Ramos (cell line): ENCODE measurements around the gene ADGRG3.

Experiments
- in situ Hi-C: fragments of 300-500 bp; cut with MboI; formaldehyde crosslinking; loops from one replicate; pipeline ENCODE4 v1.14.3; 2022; ENCODE audit warnings: low sequenced_read_pairs; ENCODE audit not compliant: unreplicated experiment

The ADGRG3 gene

DNA sequence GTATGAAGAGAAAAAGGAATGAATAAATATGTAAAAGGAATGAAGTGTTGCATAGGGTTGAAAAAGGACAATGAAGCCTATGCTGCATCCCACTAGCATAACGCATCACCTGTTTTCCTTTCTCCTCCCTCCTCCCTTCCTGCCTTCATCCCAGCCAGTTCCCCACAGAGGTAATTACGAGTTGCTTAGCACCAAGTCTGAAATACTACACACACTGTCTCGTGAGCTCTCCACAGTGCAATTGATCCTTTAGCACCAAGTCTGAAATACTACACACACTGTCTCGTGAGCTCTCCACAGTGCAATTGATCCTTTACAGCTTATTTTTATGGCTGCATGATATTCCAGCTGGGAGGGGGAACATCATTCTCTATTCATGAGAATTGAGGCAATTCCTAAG lies 25.4 kb downstream of the ADGRG3 start:
- in situ Hi-C loops = no loop called here

DNA sequence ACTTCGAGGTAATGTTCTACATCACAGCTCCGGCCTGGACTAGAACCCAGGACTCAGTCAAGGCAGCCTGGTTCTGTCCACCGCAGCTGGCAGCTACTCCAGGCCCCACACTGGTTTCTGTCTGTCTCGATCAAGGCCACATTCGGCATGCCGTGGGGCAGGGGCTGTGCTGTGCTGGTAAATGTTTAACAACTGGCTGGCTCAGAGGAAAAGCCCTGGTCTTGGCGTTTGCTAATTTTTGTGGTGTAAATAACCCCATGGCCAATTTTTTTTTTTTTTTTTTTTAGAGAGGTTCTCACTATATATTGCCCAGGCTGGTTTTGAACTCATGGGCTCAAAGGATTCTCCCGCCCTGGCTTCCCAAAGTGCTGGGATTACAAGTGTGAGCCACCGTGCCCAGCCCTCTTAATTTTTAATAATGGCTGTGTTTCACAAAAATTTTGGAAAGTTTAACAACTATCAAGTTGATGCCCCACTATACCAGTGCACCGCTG lies 26.2 kb downstream of the ADGRG3 start:
- in situ Hi-C loops = no loop called here

DNA sequence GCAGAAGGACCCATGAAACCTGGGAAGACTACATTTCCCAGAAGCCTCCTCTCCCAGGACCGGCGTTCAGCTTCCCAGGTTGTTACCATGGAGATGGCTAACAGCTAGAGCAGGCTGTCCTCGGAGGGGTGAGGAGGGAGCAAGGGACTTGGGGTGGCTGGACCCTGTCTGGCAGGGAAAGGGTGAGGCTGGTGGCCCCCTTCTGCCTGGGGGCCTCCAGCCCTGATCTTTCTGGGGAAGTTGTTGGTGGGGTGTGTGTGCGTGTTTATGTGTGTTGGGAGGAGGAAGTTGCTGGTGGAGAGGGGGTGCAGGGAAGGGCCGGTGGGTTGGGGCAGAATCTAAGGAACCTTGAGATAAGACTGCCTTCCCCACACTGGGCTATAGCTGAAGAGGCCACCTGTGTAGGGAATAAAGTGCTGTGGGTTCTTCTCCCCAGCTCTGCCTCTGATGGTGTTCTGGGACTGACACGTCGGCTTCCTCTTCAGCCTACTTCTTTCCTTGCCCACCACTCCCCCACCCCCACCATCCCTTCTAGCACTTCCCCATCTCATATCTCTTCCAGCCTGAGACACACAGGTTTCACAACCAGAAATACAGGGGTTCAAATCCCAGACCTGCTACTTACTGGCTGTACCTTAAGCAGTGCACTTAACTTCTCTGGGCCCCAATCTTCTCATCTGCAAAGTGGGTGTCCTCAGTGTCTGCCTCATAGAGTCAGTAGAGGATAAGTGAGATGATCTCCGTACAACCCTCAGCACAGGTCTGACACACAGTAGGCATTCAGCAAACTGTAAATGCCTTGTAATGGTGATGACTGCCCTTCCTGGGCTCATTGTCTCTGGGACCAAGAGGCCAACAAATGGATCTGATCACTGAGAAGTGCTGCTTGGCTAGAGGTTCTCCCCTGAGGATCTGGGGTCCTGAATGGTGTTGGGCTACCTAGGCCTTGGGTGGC lies 26.9 kb downstream of the ADGRG3 start, which contains the start of gene DRC7:
Gene DRC7, plus strand, starts transcription at position 82 of the 955 bp plus-strand sequence. CDS start 3,144 bp downstream, outside the sequence.
- in situ Hi-C loops = no loop called here

DNA sequence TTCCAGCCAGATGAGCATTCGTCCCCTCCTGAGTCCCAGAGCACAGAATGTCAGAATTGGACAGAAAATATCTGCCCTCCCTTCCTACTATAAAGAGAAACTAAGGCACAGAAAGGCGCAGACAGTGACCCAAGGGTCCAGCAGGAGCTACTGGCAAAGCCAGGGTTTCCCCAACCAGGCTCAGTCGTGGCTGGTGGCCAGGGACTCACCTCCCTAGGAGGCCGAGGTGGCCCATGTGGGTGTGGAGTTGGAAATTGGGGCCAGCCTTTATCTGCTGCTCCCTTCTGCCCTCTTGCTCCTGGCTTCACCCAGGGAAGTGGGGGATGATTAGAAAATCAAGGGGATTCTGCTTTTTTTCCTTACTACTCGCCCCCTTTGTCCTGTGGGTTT lies 27.6 kb downstream of the ADGRG3 start:
- in situ Hi-C loops = no loop called here

DNA sequence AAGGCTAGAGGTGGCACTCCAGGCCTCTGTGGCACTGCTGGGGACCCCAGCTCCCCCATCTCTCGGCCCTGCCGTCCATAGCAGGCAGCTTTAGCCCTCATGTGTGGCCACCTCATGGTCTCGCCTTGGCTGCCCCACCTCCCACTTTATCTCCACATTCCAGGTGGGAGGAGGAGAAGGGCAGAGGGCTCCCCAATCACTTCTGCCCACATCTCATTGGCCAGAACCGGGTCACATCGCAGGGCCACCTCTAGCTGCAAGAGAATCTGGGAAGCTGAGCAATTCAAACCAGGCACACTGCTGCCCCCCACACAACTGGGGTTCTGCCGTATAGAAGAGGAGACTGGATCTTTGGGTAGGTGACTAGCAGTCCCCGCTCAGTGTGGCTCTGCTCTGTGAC lies 28.1 kb downstream of the ADGRG3 start:
- in situ Hi-C loops = no loop called here

DNA sequence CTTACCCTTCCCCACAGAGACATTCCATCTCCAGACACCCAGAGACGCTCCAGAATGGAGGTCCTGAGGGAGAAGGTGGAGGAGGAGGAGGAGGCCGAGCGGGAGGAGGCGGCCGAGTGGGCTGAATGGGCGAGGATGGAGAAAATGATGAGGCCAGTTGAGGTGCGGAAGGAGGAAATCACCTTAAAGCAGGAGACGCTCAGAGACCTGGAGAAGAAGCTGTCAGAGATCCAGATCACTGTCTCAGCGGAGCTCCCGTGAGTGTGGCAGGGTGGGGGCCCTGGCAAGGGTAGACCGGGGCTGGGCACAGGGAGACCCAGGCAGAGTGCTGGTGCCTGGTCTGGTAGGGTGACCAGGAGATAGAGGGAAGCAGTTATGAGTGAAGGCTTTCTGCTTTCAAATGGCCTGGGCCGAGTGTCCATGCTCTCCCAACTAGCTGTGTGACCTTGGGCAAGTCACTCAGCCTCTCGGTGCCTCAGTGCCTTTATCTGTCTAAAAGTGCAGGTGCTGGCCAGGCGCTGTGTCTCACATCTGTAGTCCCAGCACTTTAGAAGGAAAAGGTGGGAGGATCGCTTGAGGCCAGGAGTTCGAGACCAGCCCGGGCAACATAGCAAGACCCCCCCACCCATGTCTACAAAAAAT lies 29.9 kb downstream of the ADGRG3 start:
- in situ Hi-C loops = no loop called here

DNA sequence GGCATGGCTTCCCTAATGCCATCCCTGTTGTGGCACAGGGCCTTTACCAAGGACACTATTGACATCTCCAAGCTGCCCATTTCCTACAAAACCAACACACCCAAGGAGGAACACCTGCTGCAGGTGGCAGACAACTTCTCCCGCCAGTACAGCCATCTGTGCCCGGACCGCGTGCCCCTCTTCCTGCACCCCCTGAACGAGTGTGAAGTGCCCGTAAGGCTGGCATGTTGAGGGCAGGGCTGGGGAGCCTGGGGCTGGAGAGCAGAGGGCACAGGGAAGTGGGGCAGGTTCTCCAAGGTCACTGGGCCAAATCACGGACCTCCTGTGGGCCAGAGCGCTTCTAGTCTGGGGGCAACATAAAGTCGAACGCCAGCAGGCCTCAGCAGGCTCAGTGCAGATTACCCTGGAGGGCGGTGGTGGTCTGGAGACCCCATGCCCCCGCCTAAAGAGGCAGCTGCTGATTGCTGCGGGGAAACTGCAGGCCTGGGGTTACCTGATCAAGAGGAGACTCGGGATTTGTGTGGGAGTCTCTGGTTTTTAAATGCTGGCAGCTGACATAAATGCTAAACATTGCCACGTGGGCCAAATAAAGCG lies 30.8 kb downstream of the ADGRG3 start:
- in situ Hi-C loops = no loop called here

DNA sequence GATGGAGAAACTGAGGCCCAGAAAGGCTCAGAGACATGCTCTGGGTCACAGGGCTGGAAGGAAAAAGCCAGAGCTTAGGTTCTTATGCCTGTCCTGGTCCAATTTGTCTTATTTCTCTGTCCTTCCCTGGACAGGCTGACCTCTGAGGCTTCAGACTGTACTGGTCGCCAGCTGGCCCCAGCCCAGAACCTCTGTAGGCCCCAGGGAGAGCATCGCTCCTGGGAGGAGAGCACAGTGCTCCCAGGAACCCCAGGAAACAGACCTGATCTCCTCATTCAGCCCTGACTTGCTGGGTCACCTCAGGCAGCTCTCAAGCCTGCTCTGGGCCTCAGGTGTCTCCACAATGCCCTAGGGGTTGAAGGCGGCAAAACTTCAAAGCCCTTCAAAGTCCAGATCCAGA lies 31.4 kb downstream of the ADGRG3 start:
- in situ Hi-C loops = no loop called here

DNA sequence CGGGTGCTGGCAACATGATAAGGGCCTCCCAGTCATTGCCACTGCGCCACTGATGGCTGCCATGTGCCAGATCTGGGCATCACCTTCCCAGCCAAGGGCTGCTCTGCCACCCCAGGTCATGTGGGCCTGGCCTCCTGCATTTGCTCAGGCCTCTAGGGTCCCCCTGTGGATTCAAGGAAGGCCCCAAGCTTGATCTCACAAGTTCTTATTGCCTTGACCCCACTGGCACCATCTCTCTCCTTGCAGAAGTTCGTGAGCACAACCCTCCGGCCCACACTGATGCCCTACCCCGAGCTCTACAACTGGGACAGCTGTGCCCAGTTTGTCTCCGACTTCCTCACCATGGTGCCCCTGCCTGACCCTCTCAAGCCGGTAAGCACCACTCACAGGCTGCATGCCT lies 31.8 kb downstream of the ADGRG3 start:
- in situ Hi-C loops = no loop called here

DNA sequence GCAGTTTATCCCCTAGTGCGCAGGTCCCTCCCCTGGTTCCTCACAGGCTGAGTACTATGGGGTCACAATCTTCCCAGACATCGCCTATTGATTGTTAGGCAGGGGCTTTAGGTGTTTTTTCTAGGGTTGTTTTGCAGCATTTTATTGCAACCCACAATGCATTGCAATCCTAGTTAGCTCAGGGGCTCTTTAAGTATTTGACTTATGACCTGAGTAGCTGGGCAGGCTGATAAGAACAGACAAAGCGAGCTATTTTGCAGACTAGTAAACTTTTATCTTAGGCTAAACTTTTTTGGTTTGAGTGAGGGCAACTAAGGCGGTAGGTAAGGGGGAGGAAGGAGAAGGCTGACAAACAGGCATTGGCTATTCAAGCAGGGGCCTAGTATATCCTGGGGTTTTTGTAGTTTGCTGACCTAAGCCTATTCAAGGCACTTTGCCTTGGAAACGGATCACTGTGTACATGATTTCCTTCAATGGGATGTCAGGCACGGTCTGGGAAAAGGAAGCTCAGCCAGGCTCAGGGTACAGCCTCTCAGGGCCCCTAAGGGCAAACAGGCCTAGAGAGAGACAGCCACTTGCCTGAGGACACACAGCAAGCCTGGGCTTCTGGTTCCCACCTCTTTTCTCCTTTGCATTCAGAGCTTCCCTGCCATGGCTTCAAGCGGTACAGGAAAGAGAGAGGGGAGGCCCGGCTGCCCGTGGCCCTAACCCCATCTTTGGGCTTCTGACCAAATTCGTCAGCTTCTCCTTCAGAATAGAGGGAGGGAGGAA lies 32.9 kb downstream of the ADGRG3 start:
- in situ Hi-C loops = no loop called here

DNA sequence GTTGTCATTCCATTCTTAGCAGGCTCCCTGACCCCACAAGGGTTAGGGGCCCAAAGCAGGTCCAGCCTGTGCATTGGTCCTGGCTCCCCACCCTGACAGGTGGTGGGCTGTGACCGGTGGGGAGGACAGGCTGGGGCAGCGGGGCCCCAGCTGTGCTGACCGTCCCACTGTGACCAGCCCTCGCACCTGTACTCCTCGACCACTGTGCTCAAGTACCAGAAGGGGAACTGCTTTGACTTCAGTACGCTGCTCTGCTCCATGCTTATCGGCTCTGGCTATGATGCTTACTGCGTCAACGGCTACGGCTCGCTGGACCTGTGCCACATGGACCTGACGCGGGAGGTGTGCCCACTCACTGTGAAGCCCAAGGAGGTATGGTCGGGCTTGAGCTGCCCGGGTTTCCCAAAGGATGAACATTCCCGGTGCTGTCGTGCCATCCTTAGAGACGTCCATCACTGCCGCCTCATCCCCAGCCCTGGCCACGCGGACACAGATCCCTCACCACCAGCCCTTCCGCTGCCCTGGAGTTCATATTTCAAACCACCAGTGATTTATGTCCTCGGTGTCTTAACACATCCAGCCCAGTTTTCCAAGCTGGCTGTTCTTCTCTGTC lies 33.8 kb downstream of the ADGRG3 start:
- in situ Hi-C loops = no loop called here

DNA sequence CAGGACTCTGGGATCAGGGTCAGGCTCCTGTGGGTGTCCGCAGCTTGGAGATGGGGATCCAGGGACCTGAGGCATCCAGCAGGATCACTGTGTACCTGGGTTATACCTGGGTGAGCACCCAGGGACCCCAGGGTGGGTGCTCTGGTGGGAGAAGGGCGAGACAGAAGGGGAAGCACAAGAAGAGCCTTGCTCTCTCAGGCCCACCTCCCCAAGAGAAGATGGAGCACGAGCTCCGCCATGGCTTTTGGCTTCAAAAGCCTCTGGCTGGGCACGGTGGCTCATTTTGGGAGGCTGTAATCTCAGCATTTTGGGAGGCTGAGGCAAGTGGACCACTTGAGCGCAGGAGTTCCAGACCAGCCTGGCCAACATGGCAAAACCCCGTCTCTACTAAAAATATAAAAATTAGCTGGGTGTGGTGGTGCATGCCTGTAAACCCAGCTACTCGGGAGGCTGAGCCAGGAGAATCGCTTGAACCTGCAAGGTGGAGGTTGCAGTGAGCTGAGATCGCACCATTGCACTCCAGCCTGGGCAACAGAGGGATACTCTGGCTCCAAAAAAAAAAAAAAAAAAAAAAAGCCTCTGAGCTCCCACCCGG lies 35.4 kb downstream of the ADGRG3 start:
- in situ Hi-C loops = no loop called here

DNA sequence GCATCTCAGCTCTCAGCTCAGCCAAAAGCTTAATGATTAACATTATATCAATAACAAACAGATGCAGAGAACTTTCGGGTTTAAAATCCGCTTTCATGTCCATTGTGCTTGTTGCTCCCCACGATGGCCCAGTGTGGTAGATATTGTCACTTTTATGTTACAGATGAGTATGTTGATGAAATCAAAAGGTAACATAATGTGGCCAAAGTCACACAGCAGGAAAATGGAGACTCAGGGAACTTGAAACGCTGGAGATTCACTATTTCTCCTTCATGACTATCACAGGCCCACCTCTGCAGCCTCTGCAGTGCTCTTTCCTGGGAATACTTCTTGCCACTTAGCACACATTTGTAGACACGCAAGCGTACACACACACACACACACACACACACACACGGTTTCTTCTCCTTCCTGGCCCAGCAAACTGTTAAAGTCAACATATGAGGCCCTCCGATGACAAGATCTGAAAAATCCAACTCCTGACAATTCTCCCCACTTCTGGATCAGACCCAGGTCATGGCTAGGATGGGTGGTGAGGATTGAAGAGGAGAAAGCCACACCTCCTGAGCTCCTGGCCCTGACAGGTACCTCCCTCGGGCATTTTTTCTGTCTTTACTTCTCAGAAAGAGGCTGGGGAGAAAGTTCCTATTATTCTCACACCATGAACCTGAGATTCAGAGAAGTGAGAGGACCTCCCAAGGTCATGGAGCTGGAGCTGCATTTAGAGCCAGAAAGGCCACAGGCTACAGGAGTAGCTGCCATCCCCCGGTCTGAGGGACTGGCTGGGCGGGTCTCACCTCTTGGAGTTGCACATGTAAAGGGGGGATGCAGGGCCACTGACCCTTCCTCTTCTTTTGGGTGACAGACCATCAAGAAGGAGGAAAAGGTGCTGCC lies 36.2 kb downstream of the ADGRG3 start:
- in situ Hi-C loops = no loop called here

DNA sequence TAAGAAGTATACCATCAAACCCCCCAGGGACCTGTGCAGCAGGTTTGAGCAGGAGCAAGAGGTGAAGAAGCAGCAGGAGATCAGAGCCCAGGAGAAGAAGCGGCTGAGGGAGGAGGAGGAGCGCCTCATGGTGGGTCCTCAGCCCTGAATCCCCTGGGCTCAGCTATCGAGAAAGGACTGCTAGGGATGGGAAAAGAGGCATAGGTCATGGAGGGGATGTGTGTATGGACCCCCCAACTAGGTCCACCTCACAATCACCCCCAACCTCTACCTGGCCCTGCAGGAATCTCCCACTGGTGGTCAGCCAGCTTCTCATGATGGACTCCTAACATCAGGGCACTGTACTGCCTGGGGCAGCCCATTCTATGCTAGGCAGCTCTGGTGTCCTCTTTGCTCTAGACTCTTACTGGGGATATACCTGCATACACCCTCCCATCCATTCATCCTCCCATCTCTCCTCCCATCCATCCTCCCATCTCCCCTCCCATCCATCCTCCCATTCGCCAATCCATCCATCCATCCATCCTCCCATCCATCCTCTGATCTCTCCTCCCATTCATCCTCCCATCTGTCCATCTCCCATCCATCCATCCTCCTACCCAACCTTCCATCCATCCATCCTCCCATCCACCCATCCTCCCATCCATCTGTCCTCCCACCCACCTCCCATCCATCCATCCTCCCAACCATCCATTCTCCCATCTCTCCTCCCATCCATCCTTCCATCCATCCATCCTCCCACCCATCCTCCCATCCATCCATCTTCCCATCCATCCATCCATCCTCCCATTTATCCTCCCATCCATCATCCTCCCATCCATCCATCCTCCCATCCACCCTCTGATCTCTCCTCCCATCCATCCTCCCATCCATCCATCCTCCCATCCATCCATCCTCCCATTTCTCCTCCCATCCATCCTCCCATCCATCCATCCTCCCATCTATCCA lies 37.1 kb downstream of the ADGRG3 start:
- in situ Hi-C loops = no loop called here

DNA sequence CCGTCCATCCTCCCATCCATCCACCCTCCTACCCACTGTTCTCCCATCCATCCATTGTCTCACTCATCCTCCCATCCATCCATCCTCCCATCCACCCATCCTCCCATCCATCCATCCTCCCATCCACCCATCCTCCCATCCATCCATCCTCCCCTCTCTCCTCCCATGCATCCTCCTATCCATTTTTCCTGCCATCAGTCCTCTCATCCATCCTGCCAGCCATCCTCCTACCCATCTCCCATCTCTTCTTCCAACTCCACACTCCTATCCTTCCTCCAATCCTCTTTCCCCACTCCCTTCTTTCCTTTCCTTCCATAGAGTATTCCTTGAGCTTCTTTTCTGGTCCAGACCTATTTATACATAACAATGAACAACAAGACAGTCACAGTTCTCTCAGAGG lies 38.6 kb downstream of the ADGRG3 start:
- in situ Hi-C loops = no loop called here

DNA sequence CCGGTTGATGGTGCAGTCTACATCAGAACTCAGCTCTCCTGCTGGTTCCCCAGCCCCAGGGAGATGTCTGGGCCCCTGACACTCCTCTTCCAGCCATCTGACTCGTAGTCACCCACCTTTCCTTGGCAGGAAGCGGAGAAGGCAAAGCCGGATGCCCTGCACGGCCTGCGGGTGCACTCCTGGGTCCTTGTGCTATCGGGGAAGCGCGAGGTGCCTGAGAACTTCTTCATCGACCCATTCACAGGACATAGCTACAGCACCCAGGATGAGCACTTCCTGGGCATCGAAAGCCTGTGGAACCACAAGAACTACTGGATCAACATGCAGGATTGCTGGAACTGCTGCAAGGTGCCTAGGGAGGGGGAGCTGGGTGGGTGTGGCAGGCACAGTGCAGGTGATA lies 39.2 kb downstream of the ADGRG3 start:
- in situ Hi-C loops = no loop called here

DNA sequence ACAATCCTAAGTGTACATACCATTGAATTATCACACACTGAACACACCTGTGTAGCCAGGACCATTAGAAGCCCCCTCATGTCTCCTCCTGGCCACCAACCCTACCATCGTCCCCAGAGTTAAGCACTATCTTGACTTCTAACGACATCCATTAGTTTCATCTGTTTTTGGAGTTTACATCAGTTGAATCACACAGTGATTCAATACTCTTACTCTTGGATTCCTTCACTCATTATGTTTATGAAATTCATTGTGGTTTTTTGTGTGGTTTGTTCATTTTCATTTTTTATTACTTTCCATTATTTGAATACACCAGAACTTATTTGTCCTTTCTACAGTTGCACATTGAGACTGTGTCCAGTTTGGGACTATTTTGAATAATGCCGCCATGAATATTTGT lies 40.1 kb downstream of the ADGRG3 start:
- in situ Hi-C loops = no loop called here
